PC-9 (cell line): ENCODE measurements around the gene TOR1A.

ENCODE experiments used
- EZH2 ChIP-seq: fragments of 200-600 bp; sonication (generic); IDR thresholded peaks from 2 replicates; pipeline ENCODE4 v1.8.0; 2017; ENCODE audit warnings: antibody characterized with exemption, low read depth
- TF ChIP-seq, protein P1 (sequence below): fragments of 200-600 bp; sonication (generic); conservative IDR thresholded peaks from 2 replicates; pipeline ENCODE4 v1.6.1; 2017; ENCODE audit warnings: mixed run types, antibody characterized with exemption, mild to moderate bottlenecking, moderate library complexity

DNA sequence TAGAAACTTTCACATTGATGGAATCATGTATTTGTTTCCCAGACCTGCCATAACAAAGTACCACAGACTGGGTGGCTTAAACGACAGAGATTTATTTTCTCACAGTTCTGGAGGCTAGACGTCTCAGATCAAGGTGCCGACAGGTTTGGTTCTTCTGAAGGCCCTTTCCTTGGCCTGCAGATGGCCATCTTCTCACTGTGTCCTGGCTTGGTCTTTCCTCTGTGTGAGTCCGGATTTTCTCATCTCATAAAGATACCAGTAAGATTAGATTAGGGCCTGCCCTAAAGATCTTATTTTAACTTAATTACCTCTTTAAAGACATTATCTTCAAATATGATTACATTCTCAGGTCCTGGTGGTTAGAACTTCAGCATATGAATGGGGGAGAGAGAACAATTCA, 17.1 kb upstream of the TOR1A start:
- TF ChIP-seq, protein P1, sequence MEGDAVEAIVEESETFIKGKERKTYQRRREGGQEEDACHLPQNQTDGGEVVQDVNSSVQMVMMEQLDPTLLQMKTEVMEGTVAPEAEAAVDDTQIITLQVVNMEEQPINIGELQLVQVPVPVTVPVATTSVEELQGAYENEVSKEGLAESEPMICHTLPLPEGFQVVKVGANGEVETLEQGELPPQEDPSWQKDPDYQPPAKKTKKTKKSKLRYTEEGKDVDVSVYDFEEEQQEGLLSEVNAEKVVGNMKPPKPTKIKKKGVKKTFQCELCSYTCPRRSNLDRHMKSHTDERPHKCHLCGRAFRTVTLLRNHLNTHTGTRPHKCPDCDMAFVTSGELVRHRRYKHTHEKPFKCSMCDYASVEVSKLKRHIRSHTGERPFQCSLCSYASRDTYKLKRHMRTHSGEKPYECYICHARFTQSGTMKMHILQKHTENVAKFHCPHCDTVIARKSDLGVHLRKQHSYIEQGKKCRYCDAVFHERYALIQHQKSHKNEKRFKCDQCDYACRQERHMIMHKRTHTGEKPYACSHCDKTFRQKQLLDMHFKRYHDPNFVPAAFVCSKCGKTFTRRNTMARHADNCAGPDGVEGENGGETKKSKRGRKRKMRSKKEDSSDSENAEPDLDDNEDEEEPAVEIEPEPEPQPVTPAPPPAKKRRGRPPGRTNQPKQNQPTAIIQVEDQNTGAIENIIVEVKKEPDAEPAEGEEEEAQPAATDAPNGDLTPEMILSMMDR: no peak
- no peak for TF ChIP-seq EZH2
